ENCODE results near the gene INMT.

DNA sequence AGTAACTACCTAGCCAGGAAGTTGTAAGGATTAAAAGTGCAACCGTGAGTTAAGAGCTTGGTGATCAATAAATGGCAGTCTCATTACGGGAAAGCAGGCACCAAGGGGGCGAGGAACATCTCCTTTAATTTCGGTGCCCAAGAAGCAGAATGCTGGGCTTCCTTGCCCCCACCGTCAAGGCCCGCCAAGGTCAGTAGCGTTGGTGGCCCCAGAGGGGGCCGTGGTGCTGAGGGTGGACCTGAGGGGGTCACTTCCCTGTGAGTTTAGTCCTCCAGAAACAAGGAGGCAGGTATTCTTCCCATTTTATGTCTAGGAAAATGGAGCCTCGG, 18.9 kb downstream of the INMT start:
- TF ChIP-seq EZH2phosphoT487 (IDR thresholded peaks at IDR 0.05; ENCODE audit: insufficient read depth, low read depth) (no peak), EZH2 (IDR thresholded peaks at IDR 0.05; ENCODE audit: insufficient read depth, poor library complexity, severe bottlenecking) (no peak)

Data from GM23248 (cell line).